ENCODE measurements around the gene APPBP2.
"Not testable (repeated sequence)": the region's sequence is repeated elsewhere in the genome, so short reads cannot be mapped to it uniquely, and the experiment has no call there.

Gene APPBP2

DNA sequence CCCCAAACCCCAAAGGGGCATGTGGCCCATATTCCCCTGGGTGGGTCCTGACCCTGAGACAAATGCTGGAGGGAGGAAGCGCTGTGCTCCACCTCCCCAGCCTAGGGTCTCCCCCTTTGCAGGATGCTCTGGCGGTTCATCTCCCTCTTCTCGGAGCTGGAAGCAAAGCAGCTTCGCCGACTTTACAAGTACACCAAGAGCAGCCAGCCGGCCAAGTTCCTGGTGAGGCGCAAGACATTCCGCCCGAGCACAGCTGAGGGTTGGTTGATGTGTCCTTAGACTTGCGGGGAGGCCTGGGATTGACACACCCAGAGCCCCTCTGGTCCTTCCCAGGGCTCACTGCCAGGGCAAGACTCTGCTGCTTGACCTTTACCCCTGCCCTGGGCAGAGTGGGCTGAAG is 99.4 kb downstream of the APPBP2 start:
- TF ChIP-seq, protein P1, sequence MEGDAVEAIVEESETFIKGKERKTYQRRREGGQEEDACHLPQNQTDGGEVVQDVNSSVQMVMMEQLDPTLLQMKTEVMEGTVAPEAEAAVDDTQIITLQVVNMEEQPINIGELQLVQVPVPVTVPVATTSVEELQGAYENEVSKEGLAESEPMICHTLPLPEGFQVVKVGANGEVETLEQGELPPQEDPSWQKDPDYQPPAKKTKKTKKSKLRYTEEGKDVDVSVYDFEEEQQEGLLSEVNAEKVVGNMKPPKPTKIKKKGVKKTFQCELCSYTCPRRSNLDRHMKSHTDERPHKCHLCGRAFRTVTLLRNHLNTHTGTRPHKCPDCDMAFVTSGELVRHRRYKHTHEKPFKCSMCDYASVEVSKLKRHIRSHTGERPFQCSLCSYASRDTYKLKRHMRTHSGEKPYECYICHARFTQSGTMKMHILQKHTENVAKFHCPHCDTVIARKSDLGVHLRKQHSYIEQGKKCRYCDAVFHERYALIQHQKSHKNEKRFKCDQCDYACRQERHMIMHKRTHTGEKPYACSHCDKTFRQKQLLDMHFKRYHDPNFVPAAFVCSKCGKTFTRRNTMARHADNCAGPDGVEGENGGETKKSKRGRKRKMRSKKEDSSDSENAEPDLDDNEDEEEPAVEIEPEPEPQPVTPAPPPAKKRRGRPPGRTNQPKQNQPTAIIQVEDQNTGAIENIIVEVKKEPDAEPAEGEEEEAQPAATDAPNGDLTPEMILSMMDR (IDR thresholded peaks at IDR 0.05; ENCODE audit: low read depth, low read length, missing control alignments) = no peak
- no peak overlapping the region for H3K4me3 ChIP-seq (replicated peaks; ENCODE audit: low read depth, low read length)
- no peak for DNase-seq (ENCODE audit: extremely low read depth, low read depth)

DNA sequence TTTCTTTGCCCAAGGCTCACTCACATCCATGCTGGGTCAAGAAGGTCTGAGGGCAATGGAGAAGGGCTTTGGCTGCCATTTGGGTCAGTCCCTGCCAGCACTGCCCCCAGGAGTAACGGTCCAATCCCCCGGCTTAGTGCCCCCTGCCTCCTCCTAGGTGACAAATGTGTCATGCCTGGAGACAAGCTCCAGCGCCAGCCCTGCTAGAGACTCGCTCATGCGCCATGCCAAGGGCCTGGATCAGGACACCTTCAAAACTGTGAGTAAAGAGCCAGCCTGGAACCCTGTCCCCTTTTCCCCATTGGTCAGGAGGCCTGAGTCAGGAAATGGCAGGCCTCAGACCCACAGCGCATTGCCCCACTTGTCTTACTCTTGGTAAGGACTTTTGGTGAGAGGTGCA is 100.4 kb downstream of the APPBP2 start:
- no peak overlapping the region for H3K4me3 ChIP-seq (replicated peaks; ENCODE audit: low read depth, low read length)
- TF ChIP-seq, protein P1 (IDR thresholded peaks at IDR 0.05; ENCODE audit: low read depth, low read length, missing control alignments) = no peak
- no peak for DNase-seq (ENCODE audit: extremely low read depth, low read depth)

DNA sequence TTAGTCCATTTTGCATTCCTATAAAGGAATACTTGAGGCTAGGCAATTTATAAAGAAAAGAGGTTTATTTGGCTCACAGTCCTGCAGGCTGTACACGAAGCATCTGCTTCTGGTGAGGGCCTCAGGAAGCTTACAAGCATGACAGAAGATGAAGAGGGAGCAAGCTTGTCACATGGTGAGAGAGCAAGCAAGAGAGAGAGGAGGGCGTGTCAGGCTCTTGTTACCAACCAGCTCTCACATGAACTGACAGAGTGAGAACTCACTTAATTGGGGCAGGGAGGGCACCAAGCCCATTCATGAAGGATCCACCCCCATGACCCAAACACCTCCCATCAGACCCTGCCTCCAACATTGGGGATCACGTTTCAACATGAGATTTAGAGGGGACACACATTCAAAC is 102.2 kb downstream of the APPBP2 start:
- no peak overlapping the region for H3K4me3 ChIP-seq (replicated peaks; ENCODE audit: low read depth, low read length)
- DNase-seq (ENCODE audit: extremely low read depth, low read depth) = no peak
- TF ChIP-seq, protein P1 (IDR thresholded peaks at IDR 0.05; ENCODE audit: low read depth, low read length, missing control alignments) = no peak

DNA sequence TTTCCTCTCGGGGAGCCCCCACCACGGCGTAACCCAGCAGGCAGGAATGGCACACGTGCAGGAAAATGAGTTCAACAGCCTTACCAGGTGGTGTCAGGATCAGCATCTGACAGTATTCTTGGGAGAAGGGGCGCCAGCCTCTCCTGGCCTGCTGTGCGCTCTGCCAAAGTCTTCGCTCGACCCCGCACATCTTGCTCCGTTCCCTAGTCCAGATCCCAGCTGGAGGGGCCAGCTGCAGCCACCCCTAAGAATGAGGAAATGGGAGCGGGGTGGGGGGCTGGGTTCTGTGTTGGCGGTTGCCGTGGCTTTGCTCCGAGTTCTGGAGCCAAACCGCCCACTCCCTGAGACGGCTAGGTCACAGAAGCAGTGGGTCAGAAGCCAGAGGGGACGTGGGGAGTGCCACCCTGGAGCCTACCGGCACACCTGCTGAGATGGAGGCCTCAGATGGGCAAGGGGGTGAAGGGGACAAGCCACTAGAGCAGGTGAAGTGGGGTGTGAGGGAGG is 103.8 kb downstream of the APPBP2 start, which contains the start of gene CHCT1:
TSS of gene CHCT1 (plus strand) at position 328 of the 504 bp plus-strand sequence. CDS start at position 432, 104 bp downstream.
- DNase-seq (ENCODE audit: extremely low read depth, low read depth) = no peak
- H3K4me3 ChIP-seq (replicated peaks; ENCODE audit: low read depth, low read length) = peak within 1 kb of the TSS; percentile 40
- TF ChIP-seq, protein P1 (IDR thresholded peaks at IDR 0.05; ENCODE audit: low read depth, low read length, missing control alignments) = no peak

DNA sequence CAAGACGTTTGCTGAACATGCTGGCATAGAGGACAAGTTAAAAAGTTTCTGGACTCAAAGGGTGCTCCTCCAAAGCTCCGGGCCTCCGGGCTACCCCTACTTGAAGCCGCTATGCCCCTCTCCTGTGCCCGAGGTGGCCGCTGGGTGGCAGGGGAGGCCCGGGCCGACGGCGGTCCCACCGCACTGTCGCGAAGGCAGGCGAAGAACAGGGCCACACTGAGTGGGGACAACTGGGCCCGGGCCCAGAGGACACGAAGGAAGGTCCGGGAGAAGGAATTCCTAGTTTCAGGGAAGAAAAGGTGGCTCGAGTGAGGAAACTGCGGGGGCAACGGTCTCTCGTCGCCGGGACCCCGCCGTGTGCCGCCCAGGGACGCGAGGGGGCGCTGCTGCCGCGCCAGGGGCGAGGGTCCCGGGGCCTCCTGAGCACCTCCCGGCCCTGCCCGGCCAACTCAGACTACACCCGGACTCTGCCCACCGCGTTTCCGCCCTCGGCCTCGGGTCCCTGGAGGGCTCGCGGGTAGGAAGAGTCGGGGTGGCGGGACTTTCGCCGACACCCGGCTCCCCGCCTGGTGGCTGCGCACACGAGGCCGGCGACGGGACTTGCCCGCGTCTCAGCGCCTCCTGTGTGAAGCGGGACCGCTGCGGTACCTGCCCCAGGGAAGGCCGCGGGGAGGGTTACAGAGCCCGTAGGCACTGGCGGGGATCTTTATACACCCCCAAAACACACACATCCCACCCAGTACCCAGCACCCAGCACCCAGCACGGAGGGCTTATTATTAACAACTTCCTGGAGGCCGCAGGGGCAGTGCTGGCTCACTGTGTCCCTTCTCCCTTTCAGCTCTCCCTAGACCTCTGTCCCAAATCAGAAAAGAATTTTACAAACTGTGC is 104.5 kb downstream of the APPBP2 start:
- DNase-seq (ENCODE audit: extremely low read depth, low read depth) = no peak
- TF ChIP-seq, protein P1 (IDR thresholded peaks at IDR 0.05; ENCODE audit: low read depth, low read length, missing control alignments) = peak; percentile 94
- peak overlapping the region; percentile 40 for H3K4me3 ChIP-seq (replicated peaks; ENCODE audit: low read depth, low read length)

DNA sequence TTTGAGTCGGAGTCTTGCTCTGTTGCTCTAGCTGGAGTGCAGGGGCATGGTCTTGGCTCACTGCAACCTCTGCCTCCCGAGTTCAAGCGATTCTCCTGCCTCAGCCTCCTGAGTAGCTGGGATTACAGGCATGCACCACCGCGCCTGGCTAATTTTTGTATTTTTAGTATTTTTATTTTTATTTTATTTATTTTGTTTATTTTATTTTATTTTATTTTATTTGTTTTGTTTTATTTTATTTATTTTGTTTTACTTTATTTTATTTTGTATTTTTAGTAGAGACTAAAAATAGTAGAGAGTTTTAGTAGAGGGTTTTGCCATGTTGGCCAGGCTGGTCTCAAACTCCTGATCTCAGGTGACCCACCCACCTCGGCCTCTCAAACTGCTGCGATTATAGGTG is 106.2 kb downstream of the APPBP2 start:
- DNase-seq (ENCODE audit: extremely low read depth, low read depth); H3K4me3 ChIP-seq (replicated peaks; ENCODE audit: low read depth, low read length): not testable (repeated sequence)

DNA sequence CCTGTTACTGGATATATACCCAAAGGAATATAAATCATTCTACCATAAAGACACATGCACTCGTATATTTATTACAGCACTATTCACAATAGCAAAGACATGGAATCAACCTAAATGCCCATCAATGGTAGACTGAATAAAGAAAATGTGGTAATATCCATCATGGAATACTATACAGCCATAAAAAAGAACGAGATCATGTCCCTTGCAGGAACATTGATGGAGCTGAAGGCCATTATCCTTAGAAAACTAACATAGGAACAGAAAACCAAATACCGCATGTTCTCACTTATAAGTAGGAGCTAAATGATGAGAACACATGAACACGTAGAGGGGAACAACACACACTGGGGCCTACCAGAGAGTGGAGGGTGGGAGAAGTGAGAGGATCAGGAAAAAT is 107.0 kb downstream of the APPBP2 start:
- not testable (repeated sequence) for H3K4me3 ChIP-seq (replicated peaks; ENCODE audit: low read depth, low read length); DNase-seq (ENCODE audit: extremely low read depth, low read depth)
